Endodermal cell (in vitro differentiated cells): ENCODE data around the gene NSUN2. TPM values are rescaled to one million over a fixed set of nuclear protein-coding genes. Genes with fewer than 3 reads are reported as not detected.

ENCODE experiments used
- DNase-seq: peaks from one replicate; pipeline ENCODE4 v3.0.0-alpha.2; 2017
- H3K27ac ChIP-seq: 2 replicates; pipeline ENCODE4 v1.5.1; 2013; ENCODE audit warnings: mild to moderate bottlenecking, low read depth, low read length, moderate library complexity
- H3K27me3 ChIP-seq: 2 replicates; pipeline ENCODE4 v1.6.1; 2013; ENCODE audit warnings: mild to moderate bottlenecking, low read length, moderate library complexity; ENCODE audit not compliant: insufficient read depth, control insufficient read depth, poor library complexity, severe bottlenecking
- H3K36me3 ChIP-seq: 2 replicates; pipeline ENCODE4 v1.7.0; 2013; ENCODE audit warnings: mild to moderate bottlenecking, low read length, moderate library complexity; ENCODE audit not compliant: control insufficient read depth, insufficient read depth
- H3K4me1 ChIP-seq: one replicate; pipeline ENCODE4 v1.7.0; 2013; ENCODE audit warnings: low read length; ENCODE audit not compliant: control insufficient read depth, insufficient read depth
- H3K4me3 ChIP-seq: 2 replicates; pipeline ENCODE4 v1.5.1; 2013; ENCODE audit warnings: mild to moderate bottlenecking, low read length, moderate library complexity
- H3K9ac ChIP-seq: 2 replicates; pipeline ENCODE4 v1.6.1; 2013; ENCODE audit warnings: mild to moderate bottlenecking, low read length, moderate library complexity; ENCODE audit not compliant: poor library complexity, severe bottlenecking; ENCODE audit errors: extremely low read depth
- H3K9me3 ChIP-seq: 2 replicates; pipeline ENCODE4 v1.6.1; 2013; ENCODE audit warnings: mild to moderate bottlenecking, low read length, moderate library complexity; ENCODE audit not compliant: control insufficient read depth
- H3K27ac Mint-ChIP-seq: 2 replicates; pipeline ENCODE4 v1.8.0; 2020; ENCODE audit warnings: mixed read lengths
- H3K27me3 Mint-ChIP-seq: 2 replicates; pipeline ENCODE4 v1.8.0; 2021; ENCODE audit warnings: mild to moderate bottlenecking, mixed read lengths; ENCODE audit not compliant: insufficient read depth
- H3K36me3 Mint-ChIP-seq: 2 replicates; pipeline ENCODE4 v1.8.0; 2020; ENCODE audit warnings: low read depth, mixed read lengths
- H3K4me1 Mint-ChIP-seq: 2 replicates; pipeline ENCODE4 v1.8.0; 2020; ENCODE audit warnings: mixed read lengths
- H3K4me3 Mint-ChIP-seq: 2 replicates; pipeline ENCODE4 v1.8.0; 2020; ENCODE audit warnings: mild to moderate bottlenecking, moderate library complexity, mixed read lengths
- H3K9me3 Mint-ChIP-seq: 2 replicates; pipeline ENCODE4 v1.8.0; 2020; ENCODE audit warnings: mild to moderate bottlenecking, mixed read lengths
- WGBS, 2 experiments: methylation state at CpG; one replicate each; pipeline versions ENCODE4 v1.1.5 to v1.1.7; 2013; ENCODE audit warnings: missing lambda C conversion rate in 2 of 2, mixed read lengths in 1 of 2; ENCODE audit not compliant: insufficient coverage in 1 of 2, insufficient read length in 1 of 2; 5-methylcytosine and 5-hydroxymethylcytosine counted together
- total RNA-seq, 2 donors: library from RNA; stranded (reverse); fragmentation: NEBNext Ultra II Directional in 1 of 2; extraction: Animal tissue kit (Norgen Biotek cat#: 25700) in 1 of 2; gene quantifications; 2 replicates in 1 of 2; 3 replicates in 1 of 2; pipeline ENCODE4 v1.2.1, GENCODE V29; 2021
- TF ChIP-seq, protein P1 (sequence below): fragments of 200-600 bp; sonication (generic); conservative IDR thresholded peaks from 2 replicates; pipeline ENCODE4 v1.5.0; 2021; ENCODE audit warnings: antibody characterized with exemption, mild to moderate bottlenecking

The NSUN2 gene
- total RNA-seq, 2 donors from 2014 or later: 71.8 to 90.8 TPM

DNA sequence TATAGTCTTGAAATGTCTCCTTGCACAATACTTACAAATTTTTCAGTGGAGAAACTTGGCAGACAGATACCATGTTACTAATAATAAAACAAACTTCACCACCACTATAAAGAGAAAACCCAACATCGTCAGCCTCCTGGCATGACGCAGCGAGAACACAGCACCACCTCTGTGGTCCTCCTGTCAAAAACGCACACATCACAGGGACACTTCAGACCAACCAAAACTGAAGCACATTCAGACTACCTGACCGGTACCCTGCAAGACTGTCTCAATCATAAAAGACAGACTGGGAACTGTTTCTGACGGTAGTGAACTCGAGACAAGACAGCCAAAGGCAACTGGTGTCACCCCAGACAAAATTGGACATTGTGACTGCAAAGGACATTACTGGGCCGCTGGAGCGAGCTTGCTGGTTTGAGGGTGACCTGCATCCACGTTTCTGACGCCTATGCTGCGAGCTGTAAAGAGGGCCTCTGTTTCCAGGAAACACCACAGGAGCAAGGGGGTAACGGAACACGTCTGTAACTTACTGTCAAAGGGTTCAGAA lies 34.4 kb downstream of the NSUN2 start:
- Mint-ChIP-seq H3K27me3 (no peaks in the 10 kb centered on the region), H3K9me3 (peaks cover 9% of the 10 kb centered on the region), H3K4me1 (peaks cover 26% of the 10 kb centered on the region), H3K4me3 (no peak overlapping the region), H3K36me3 (peaks cover 85% of the 10 kb centered on the region), H3K27ac (no peak overlapping the region)
- Histone ChIP-seq H3K9ac (no peak overlapping the region), H3K4me3 (no peak overlapping the region), H3K9me3 (peaks cover 12% of the 10 kb centered on the region), H3K4me1 (peaks cover 10% of the 10 kb centered on the region), H3K27me3 (no peaks in the 10 kb centered on the region), H3K36me3 (peaks cover 65% of the 10 kb centered on the region), H3K27ac (no peak overlapping the region)
- TF ChIP-seq, protein P1, sequence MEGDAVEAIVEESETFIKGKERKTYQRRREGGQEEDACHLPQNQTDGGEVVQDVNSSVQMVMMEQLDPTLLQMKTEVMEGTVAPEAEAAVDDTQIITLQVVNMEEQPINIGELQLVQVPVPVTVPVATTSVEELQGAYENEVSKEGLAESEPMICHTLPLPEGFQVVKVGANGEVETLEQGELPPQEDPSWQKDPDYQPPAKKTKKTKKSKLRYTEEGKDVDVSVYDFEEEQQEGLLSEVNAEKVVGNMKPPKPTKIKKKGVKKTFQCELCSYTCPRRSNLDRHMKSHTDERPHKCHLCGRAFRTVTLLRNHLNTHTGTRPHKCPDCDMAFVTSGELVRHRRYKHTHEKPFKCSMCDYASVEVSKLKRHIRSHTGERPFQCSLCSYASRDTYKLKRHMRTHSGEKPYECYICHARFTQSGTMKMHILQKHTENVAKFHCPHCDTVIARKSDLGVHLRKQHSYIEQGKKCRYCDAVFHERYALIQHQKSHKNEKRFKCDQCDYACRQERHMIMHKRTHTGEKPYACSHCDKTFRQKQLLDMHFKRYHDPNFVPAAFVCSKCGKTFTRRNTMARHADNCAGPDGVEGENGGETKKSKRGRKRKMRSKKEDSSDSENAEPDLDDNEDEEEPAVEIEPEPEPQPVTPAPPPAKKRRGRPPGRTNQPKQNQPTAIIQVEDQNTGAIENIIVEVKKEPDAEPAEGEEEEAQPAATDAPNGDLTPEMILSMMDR: no peak
- peak; percentile 40 for DNase-seq
- 86 to 92% methylated on average over 10 to 14 of the region's 14 CpGs for WGBS, 2 experiments

DNA sequence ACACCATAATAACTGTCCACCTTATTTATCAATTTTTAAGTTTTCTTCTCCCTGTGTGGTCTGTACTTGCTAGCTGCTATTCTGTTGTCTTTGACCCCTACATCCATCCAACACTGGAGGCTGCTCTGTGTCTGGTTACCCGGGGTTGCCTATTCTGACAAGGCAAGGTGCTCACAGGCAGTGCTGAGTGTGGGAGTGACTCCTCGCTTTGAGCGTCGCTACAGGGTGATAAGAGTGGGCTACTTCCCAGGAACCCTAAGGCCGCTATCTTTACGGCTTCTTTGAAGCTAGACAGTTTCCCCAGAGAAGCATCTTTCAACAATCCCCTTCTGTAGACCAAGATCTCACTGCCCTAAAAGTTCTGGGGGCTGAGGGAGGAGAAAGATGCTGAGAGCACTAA lies 35.3 kb downstream of the NSUN2 start:
- no peak overlapping the region for H3K9ac ChIP-seq
- Mint-ChIP-seq H3K4me3 (no peak overlapping the region), H3K9me3 (peaks cover 17% of the 10 kb centered on the region), H3K36me3 (peaks cover 77% of the 10 kb centered on the region), H3K27ac (no peak overlapping the region), H3K4me1 (peaks cover 26% of the 10 kb centered on the region), H3K27me3 (no peaks in the 10 kb centered on the region)
- no peaks in the 10 kb centered on the region for H3K27me3 ChIP-seq
- peak; percentile 40 for DNase-seq
- peaks cover 58% of the 10 kb centered on the region for H3K36me3 ChIP-seq
- no peak overlapping the region for H3K4me3 ChIP-seq
- peaks cover 14% of the 10 kb centered on the region for H3K9me3 ChIP-seq
- TF ChIP-seq, protein P1: no peak
- H3K4me1 ChIP-seq: peaks cover 10% of the 10 kb centered on the region
- WGBS, 2 experiments: 87% methylated on average over 6 of the region's 6 CpGs; no CpG with 5 or more reads in 1 of the 2 experiments
- no peak overlapping the region for H3K27ac ChIP-seq

DNA sequence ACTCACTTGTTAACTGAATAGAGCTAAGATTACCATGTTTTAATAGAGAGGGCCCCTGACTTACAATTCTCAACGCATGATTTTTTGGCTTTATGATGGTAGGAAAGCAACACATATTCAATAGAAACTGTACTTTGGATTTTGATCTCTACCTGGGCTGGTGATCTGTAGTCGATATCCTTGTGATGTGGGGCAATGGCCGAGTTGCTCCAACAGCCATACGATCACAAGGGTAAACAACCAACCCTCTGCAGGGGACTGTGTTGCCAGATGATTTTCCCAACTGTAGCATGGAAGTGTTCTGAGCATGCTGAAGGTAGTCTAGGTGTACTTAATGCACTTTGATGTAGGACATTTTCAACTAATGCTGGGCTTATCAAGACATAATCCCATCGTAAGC lies 36.5 kb downstream of the NSUN2 start:
- peaks cover 66% of the 10 kb centered on the region for H3K36me3 Mint-ChIP-seq
- peaks cover 26% of the 10 kb centered on the region for H3K4me1 Mint-ChIP-seq
- Histone ChIP-seq H3K9ac (peak overlapping the region; percentile 41), H3K4me3 (no peak overlapping the region), H3K27ac (no peak overlapping the region), H3K36me3 (peaks cover 46% of the 10 kb centered on the region), H3K4me1 (peaks cover 10% of the 10 kb centered on the region), H3K27me3 (no peaks in the 10 kb centered on the region), H3K9me3 (peaks cover 14% of the 10 kb centered on the region)
- TF ChIP-seq, protein P1: no peak
- H3K27ac Mint-ChIP-seq: no peak overlapping the region
- no peak overlapping the region for H3K4me3 Mint-ChIP-seq
- H3K9me3 Mint-ChIP-seq: peaks cover 26% of the 10 kb centered on the region
- 96 to 98% methylated on average over 5 of the region's 5 CpGs for WGBS, 2 experiments
- no peaks in the 10 kb centered on the region for H3K27me3 Mint-ChIP-seq
- DNase-seq: peak; percentile 29
